SH-SY5Y (cell line): ENCODE results near the gene SMIM11.

ENCODE experiments used
- GATA2 ChIP-seq: IDR thresholded peaks from 2 replicates; pipeline ENCODE4 v1.6.1; 2011; ENCODE audit warnings: mild to moderate bottlenecking, low read depth, low read length
- GATA3 ChIP-seq: IDR thresholded peaks from 2 replicates; pipeline ENCODE4 v1.6.1; 2011; ENCODE audit warnings: low read depth, mild to moderate bottlenecking, low read length, moderate library complexity

DNA sequence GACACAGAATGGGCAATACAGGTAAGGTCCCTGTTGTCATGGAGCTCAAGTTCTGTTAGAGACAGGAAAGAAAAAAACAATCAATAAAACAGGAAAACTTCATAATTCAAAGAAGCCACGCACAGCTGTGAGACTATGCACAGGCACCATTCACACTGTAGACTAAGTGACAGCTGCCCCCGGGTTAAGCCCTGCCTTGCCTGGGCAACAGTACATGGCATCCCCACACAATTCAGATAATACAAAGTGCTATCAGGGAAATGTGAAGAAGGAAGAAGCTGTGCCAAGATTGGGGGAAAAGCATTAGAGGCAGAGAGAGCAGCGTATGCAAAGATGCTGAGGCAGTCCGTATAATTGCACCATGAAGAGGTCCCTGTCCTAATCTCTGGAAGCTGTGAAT lies 20.5 kb upstream of the SMIM11 start:
- no peak for TF ChIP-seq GATA3
- TF ChIP-seq GATA2: no peak
